Measurements from ENCODE around the gene TEN1.
A peak's percentile ranks its signal among the peaks of the same experiment; 100 is the strongest.
"Not testable (repeated sequence)": the region's sequence is repeated elsewhere in the genome, so short reads cannot be mapped to it uniquely, and the experiment has no call there.

TEN1 gene

DNA sequence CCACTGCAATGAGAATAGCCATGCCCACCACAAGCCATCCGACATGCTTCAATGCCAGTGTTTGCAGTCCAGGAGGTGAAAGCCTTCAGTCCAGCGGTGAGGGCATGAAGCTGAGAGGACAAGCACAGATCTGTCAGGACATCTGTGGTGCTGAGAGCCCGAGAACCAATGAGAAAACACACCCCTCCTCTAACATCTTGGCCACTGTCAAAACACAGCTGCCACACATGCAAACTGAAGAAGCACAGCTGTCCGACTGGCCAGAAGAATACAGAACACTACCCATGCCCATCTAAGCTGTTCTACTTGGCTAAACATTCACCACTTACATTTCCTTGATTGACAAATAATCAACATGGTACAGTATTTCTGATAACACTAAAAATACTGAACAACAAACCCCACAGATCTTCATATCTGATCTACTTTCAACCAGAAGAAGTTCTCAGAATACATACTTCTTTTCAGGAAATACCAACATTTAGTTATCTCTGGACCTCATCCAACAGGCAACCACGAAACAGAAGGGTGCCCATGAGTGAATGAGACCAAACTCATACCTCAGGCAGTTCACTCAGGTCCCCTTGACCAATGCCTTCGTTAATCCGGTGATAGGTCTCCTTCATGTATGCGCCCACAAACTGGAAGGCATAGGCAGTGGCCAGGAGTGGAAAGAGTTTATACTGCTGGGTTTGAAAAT lies 28.0 kb upstream of the TEN1 start:
- no peaks in the 10 kb centered on the region for H3K4me1 ChIP-seq (ENCODE audit: control insufficient read depth, insufficient read depth, low read length)
- no peak overlapping the region for H3K4me3 ChIP-seq (ENCODE audit: low read depth, low read length)
- peaks cover 34% of the 10 kb centered on the region for H3K36me3 ChIP-seq (ENCODE audit: control insufficient read depth, insufficient read depth, low read length)
- no peak overlapping the region for H3K9ac ChIP-seq (ENCODE audit: low read depth, low read length)
- H3K9me3 ChIP-seq (ENCODE audit: control insufficient read depth, insufficient read depth, low read length), result no peaks in the 10 kb centered on the region
- no peaks in the 10 kb centered on the region for H3K27me3 ChIP-seq (ENCODE audit: control insufficient read depth, insufficient read depth, low read length)

DNA sequence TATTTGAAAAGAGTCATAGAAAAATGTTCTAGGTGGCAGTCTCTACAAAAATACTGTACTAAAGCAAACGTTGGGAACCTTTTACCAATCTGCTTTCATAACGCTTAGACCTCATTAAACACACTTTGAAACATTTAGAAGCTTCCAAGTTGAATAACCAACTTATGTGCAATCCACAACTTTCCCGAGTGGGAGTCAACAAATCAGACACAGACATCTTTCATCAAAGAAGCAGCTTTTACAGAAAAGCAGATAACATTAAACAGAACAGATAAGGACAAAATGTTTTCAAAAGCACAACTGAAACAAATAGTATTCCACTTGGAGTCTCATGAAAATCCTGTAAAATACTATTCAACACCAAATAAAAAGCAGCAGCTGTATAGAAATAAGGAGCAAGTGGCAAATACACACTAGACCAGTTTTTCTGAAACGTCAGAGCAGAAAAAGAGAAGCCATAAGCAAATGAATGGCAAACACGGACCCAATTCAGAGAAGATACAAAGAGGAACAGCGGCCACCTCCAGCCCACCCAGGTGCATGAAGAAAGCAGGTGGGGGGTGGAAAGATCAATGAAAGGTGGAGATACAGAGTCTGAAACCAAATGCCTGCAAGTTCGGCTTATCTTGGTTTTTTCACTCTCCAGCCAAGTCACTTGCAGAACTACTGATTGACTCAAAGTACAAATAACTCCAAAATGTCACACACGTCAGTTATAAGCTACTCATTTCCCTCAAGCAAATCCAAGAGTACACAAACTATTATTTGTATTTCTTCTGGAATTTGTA lies 19.8 kb upstream of the TEN1 start:
- H3K9me3 ChIP-seq (ENCODE audit: control insufficient read depth, insufficient read depth, low read length), result no peaks in the 10 kb centered on the region
- H3K4me3 ChIP-seq (ENCODE audit: low read depth, low read length), result no peak overlapping the region
- H3K4me1 ChIP-seq (ENCODE audit: control insufficient read depth, insufficient read depth, low read length), result peaks cover 16% of the 10 kb centered on the region
- no peaks in the 10 kb centered on the region for H3K27me3 ChIP-seq (ENCODE audit: control insufficient read depth, insufficient read depth, low read length)
- H3K36me3 ChIP-seq (ENCODE audit: control insufficient read depth, insufficient read depth, low read length), result peaks cover 10% of the 10 kb centered on the region
- H3K9ac ChIP-seq (ENCODE audit: low read depth, low read length), result no peak overlapping the region

GRCh38 chr17:75959839-75960511 lies 19.1 kb upstream of the TEN1 start:
- Histone ChIP-seq H3K9me3 (ENCODE audit: control insufficient read depth, insufficient read depth, low read length) (no peaks in the 10 kb centered on the region), H3K36me3 (ENCODE audit: control insufficient read depth, insufficient read depth, low read length) (peaks cover 8% of the 10 kb centered on the region), H3K27me3 (ENCODE audit: control insufficient read depth, insufficient read depth, low read length) (no peaks in the 10 kb centered on the region), H3K4me3 (ENCODE audit: low read depth, low read length) (no peak overlapping the region), H3K9ac (ENCODE audit: low read depth, low read length) (no peak overlapping the region), H3K4me1 (ENCODE audit: control insufficient read depth, insufficient read depth, low read length) (peaks cover 16% of the 10 kb centered on the region)

DNA sequence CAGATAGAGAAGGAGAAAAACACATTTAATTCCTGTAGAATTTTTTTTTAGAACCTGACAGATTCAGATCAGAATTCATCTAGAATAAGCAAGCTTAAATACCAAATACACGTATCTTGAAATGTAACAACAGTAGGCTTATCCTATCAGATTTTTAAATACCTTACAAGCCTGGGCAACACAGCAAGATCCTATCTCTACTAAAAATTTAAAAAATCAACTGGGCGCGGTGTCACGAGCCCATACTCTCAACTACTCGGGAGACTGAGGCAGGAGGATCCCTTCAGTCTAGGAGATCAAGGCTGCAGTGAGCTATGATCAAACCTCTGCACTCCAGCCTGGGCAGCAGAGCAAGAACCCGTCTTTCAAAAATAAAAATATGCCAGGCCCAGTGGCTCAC lies 13.6 kb upstream of the TEN1 start:
- Histone ChIP-seq H3K9ac (ENCODE audit: low read depth, low read length) (no peak overlapping the region), H3K9me3 (ENCODE audit: control insufficient read depth, insufficient read depth, low read length) (no peaks in the 10 kb centered on the region), H3K4me3 (ENCODE audit: low read depth, low read length) (no peak overlapping the region), H3K36me3 (ENCODE audit: control insufficient read depth, insufficient read depth, low read length) (no peaks in the 10 kb centered on the region), H3K4me1 (ENCODE audit: control insufficient read depth, insufficient read depth, low read length) (peaks cover 2% of the 10 kb centered on the region), H3K27me3 (ENCODE audit: control insufficient read depth, insufficient read depth, low read length) (no peaks in the 10 kb centered on the region)

GRCh38 chr17:75969044-75969443 lies 10.0 kb upstream of the TEN1 start:
- not testable (repeated sequence) for H3K4me3 ChIP-seq (ENCODE audit: low read depth, low read length); H3K36me3 ChIP-seq (ENCODE audit: control insufficient read depth, insufficient read depth, low read length); H3K9ac ChIP-seq (ENCODE audit: low read depth, low read length); H3K9me3 ChIP-seq (ENCODE audit: control insufficient read depth, insufficient read depth, low read length); H3K27me3 ChIP-seq (ENCODE audit: control insufficient read depth, insufficient read depth, low read length); H3K4me1 ChIP-seq (ENCODE audit: control insufficient read depth, insufficient read depth, low read length)

DNA sequence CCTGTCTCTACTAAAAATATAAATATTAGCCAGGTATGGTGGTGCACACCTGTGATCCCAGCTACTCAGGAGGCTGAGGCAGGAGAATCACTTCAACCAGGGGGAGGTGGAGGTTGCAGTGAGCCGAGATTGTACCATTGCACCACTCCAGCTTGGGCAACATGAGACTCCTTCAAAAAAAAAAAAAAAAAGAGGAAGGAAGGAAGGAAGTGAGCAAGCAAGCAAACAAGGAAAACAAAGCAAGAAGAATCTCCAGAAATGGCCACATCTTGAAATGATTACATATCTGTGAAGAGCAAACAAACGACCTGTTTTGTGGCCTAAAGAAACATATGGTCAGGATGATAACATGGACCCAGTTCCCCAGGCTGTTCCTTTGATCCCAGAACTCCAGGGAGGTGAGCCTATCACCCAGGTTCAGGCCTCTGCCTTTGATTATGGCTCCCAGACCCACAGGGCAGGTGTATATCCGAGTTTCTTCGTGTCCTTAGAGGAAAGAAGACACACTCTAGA lies 9.0 kb upstream of the TEN1 start:
- Histone ChIP-seq H3K9me3 (ENCODE audit: control insufficient read depth, insufficient read depth, low read length) (no peaks in the 10 kb centered on the region), H3K27me3 (ENCODE audit: control insufficient read depth, insufficient read depth, low read length) (no peaks in the 10 kb centered on the region), H3K4me3 (ENCODE audit: low read depth, low read length) (no peak overlapping the region), H3K9ac (ENCODE audit: low read depth, low read length) (no peak overlapping the region), H3K36me3 (ENCODE audit: control insufficient read depth, insufficient read depth, low read length) (peaks cover 10% of the 10 kb centered on the region), H3K4me1 (ENCODE audit: control insufficient read depth, insufficient read depth, low read length) (no peaks in the 10 kb centered on the region)

DNA sequence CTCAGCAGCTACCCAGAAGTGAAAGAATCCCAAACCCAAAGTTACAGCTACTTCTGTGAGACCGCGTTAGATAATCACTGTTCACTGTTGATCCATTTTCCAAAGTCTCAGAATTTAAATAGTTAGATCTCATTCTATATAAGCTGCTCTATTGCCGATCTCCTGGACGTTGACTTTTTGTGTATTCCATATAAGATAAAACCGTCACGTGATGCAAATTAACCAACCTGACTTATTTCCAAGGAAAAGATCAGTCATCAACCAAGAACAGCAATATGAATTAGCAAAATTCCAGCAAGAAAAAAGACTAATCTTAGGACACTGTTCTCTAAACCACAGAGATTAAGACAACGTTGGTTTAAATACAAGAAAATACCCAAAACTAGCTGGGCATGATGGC lies 8.4 kb upstream of the TEN1 start:
- Histone ChIP-seq H3K36me3 (ENCODE audit: control insufficient read depth, insufficient read depth, low read length) (peaks cover 10% of the 10 kb centered on the region), H3K9me3 (ENCODE audit: control insufficient read depth, insufficient read depth, low read length) (no peaks in the 10 kb centered on the region), H3K4me3 (ENCODE audit: low read depth, low read length) (no peak overlapping the region), H3K4me1 (ENCODE audit: control insufficient read depth, insufficient read depth, low read length) (no peaks in the 10 kb centered on the region), H3K27me3 (ENCODE audit: control insufficient read depth, insufficient read depth, low read length) (no peaks in the 10 kb centered on the region), H3K9ac (ENCODE audit: low read depth, low read length) (no peak overlapping the region)

DNA sequence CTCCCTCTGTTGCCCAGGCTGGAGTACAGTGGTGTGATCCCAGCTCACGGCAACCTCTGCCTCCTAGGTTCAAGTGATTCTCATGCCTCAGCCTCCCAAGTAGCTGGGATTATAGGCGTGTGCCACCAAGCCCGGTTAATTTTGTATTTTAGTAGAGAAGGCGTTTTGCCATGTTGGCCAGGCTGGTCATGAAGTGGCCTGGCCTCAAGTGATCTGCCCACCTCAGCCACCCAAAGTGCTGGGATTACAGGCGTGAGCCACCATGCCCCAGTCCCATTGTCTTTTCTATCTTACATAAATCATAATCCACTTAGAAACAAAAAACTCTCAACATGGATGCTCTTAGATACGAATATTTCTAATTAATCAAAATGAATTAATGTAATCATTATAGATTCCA lies 3.9 kb upstream of the TEN1 start:
- H3K4me3 ChIP-seq (ENCODE audit: low read depth, low read length); H3K9me3 ChIP-seq (ENCODE audit: control insufficient read depth, insufficient read depth, low read length); H3K9ac ChIP-seq (ENCODE audit: low read depth, low read length); H3K27me3 ChIP-seq (ENCODE audit: control insufficient read depth, insufficient read depth, low read length); H3K4me1 ChIP-seq (ENCODE audit: control insufficient read depth, insufficient read depth, low read length): not testable (repeated sequence)
- H3K36me3 ChIP-seq (ENCODE audit: control insufficient read depth, insufficient read depth, low read length), result peaks cover 15% of the 10 kb centered on the region

GRCh38 chr17:75975757-75976174 lies 3.3 kb upstream of the TEN1 start:
- Histone ChIP-seq H3K4me3 (ENCODE audit: low read depth, low read length) (no peak overlapping the region), H3K9me3 (ENCODE audit: control insufficient read depth, insufficient read depth, low read length) (no peaks in the 10 kb centered on the region), H3K27me3 (ENCODE audit: control insufficient read depth, insufficient read depth, low read length) (no peaks in the 10 kb centered on the region), H3K4me1 (ENCODE audit: control insufficient read depth, insufficient read depth, low read length) (peaks cover 2% of the 10 kb centered on the region), H3K36me3 (ENCODE audit: control insufficient read depth, insufficient read depth, low read length) (peaks cover 15% of the 10 kb centered on the region), H3K9ac (ENCODE audit: low read depth, low read length) (no peak overlapping the region)

- Histone ChIP-seq H3K4me3 (ENCODE audit: low read depth, low read length) (no peak overlapping the region), H3K27me3 (ENCODE audit: control insufficient read depth, insufficient read depth, low read length) (no peaks in the 10 kb centered on the region), H3K4me1 (ENCODE audit: control insufficient read depth, insufficient read depth, low read length) (peaks cover 2% of the 10 kb centered on the region), H3K9ac (ENCODE audit: low read depth, low read length) (peak overlapping the region; percentile 32), H3K9me3 (ENCODE audit: control insufficient read depth, insufficient read depth, low read length) (no peaks in the 10 kb centered on the region), H3K36me3 (ENCODE audit: control insufficient read depth, insufficient read depth, low read length) (peaks cover 15% of the 10 kb centered on the region)
Measured at GRCh38 chr17:75976175-75976848, 2.7 kb upstream of the TEN1 start.

- Histone ChIP-seq H3K27me3 (ENCODE audit: control insufficient read depth, insufficient read depth, low read length) (no peaks in the 10 kb centered on the region), H3K4me1 (ENCODE audit: control insufficient read depth, insufficient read depth, low read length) (peaks cover 12% of the 10 kb centered on the region), H3K9ac (ENCODE audit: low read depth, low read length) (peak overlapping the region; percentile 92), H3K36me3 (ENCODE audit: control insufficient read depth, insufficient read depth, low read length) (peaks cover 5% of the 10 kb centered on the region), H3K9me3 (ENCODE audit: control insufficient read depth, insufficient read depth, low read length) (no peaks in the 10 kb centered on the region), H3K4me3 (ENCODE audit: low read depth, low read length) (peak overlapping the region; percentile 91)
Measured at GRCh38 chr17:75979705-75980187, 706 bp downstream of the TEN1 start.

Measured in iPS-15b (cell line).